HG03066 (cell line): ENCODE measurements around the gene EFNA1.
"Not testable (repeated sequence)": the region's sequence is repeated elsewhere in the genome, so short reads cannot be mapped to it uniquely, and the experiment has no call there.

Experiments used
- ATAC-seq: cut with Tn5 transposase; IDR thresholded peaks from one replicate; pipeline ENCODE4 v1.9.1; 2021; ENCODE audit warnings: low read depth; ENCODE audit not compliant: unreplicated experiment

Gene EFNA1

GRCh38 chr1:155092131-155092530 is 35.5 kb upstream of the EFNA1 start:
- no peak for ATAC-seq

GRCh38 chr1:155092641-155093040 is 35.0 kb upstream of the EFNA1 start:
- ATAC-seq: no peak

DNA sequence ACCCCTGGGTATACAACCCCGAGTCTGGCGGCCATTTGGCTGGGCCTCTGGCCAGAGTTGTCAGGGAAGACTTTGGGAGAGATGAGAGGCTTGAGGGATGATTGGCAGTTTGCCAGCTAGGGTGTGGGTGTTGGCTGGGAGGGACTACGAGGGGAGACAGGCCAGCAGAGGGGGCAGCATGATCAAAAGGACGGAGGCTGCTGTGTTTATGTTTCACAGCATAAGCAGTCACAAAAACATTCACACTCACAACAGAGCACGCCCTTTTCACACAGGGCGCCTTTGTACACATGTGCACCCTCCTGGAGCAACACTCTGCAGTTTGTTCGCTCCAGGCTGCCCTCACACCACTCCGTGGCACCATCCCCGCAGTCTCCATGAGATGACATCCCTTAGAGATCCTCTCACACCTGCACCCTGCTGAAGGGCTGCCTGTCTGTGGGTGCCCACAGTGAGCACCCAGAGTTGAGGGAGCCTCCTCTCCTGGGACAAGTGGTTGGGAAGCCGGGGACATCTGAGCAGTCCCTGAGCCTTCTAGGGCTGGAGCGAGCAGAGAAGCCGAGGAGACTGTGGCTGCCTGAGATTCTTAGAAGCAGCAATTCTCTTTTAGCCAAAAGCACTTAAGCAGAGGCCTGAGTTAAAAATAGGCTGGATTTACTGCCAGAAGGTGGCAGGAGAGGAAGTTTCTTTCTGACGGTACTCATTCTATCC is 33.6 kb upstream of the EFNA1 start:
- no peak for ATAC-seq

- no peak for ATAC-seq
Measured at GRCh38 chr1:155094622-155094948, 33.1 kb upstream of the EFNA1 start.

DNA sequence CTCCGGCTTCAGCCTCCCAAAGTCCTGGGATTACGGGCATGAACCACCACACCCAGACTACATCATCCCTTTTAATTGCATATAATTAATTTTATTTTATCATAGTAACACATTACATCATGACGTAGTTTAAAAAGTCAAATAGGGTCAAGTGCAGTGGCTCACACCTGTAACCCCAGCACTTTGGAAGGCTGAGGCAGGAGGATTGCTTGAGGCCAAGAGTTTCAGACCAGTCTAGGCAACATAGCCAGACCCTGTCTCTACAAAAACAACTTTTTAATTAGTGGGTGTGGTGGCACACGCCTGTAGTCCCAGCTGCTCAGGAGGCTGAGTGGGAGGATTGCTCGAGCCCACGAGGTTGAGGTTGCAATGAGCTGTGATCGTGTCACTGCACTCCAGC is 28.3 kb upstream of the EFNA1 start:
- ATAC-seq: no peak

DNA sequence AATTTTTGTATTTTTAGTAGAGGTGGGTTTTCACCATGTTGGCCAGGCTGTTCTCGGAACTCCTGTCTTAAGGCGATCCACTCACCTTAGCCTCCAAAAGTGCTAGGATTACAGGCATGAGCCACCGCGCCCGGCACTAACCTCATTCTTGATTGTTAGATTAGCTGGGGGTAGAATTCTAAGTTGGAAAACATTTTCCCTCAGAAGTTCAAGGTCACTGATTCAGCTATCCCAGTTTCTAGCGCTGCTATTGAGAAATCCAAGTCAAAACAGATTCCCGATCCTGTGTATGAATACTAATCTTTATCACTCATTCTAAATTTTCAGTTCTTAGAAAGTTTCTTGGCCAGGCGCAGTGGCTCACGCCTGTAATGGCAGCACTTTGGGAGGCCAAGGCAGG is 24.4 kb upstream of the EFNA1 start:
- ATAC-seq: no peak

- ATAC-seq: no peak
Measured at GRCh38 chr1:155104605-155105534, 22.8 kb upstream of the EFNA1 start.

DNA sequence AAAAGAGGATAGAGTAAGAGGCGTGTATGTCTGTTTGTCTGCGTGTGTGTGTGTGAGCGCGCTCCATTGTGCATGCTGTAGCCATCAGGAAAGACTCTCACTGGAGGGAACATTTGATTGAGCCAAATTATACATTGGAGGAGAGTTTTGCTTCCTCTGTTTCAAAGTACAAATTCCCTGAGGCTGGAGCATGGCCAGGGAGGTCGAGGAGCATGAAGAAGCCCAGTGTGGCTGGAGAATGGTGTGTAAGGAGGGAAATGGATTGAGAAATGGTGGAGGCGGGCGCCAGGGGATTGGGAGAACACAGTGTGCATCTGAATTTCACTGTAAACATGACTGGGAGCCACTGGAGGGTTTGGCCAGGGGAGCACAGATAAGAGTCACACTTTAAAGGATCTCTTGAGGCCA is 22.1 kb upstream of the EFNA1 start:
- ATAC-seq: no peak

GRCh38 chr1:155106862-155107261 is 20.8 kb upstream of the EFNA1 start:
- no peak for ATAC-seq

DNA sequence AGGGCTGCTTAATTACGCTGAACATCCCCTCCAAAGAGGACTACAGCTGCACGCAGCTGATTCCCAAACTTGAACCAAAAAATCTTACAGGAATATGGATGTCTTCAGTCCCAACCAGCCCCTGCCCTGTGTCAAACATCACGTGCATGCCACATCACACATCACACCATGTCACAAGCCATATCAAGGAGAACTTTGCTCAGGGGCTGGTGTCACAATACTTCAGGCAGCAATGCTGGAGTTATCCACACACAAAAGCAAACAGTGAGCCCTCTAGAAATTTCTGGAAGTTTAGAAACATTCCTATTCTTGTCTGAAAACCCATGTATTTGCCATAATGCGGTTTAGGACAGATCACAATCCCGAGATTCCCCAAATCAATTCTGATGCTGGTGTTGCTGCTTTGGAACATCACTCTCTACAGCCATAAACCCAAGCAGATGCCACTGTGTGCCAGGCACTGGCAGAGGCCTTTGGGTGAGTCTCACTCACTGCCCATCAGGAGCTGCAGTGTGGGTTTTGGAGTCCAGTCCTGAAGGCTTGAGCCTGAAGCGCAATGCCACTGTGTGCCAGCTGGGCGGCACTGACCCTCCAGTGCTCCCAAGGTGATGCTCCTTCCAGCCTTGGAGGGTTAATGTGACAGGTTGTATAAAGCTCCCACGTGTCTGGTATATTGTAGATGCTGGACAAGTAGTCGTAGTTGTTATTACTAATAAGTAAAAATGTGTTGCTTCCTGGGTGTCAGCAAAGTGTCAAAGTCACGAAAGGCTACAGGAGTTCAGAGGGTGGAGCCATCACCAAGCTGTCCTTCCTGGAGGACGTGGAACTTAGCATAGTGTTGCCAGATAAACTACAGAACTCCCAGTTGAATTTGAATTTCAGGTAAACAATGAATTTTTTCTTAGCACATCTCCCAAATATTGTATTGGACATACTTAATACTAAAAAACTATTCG is 20.1 kb upstream of the EFNA1 start:
- ATAC-seq: no peak

DNA sequence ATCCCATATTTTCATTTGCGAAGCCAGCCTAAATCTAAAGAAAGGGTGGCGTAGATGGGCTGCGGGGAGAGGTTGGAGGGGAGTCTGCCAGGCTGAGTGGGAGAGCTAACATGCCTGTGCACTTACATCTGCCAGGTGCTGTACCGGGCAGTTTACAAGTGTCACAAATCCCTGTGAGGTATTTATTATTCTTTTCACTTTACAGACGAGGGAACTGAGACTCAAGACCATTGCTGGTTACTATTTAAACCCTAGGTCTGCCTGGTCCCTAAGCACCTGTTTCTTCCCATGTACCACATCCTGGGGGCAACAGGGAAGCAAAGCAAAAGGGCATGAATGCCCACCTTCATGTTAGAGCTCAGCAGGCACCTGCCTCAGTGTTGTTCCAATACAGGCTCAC is 19.4 kb upstream of the EFNA1 start:
- no peak for ATAC-seq

DNA sequence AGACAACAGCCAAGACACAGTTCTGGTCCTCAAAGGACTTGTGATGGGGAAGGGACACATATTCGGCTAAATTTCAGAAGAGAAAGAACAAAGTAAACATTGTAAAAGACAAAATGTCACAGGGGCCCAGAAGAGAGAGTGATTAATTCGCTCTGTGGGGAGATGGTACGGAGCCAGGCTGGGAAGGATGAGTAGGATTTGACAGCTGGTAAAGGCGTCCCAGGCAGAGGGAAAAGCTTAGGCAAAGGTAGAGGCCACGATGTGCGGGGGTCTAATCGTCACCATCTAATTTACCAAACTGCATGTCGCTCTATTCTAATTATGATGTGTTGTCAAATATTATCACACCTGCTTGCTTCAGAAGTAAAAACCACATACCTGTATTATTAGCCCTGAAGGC is 17.3 kb upstream of the EFNA1 start:
- ATAC-seq: no peak

GRCh38 chr1:155110826-155111225 is 16.9 kb upstream of the EFNA1 start:
- no peak for ATAC-seq

DNA sequence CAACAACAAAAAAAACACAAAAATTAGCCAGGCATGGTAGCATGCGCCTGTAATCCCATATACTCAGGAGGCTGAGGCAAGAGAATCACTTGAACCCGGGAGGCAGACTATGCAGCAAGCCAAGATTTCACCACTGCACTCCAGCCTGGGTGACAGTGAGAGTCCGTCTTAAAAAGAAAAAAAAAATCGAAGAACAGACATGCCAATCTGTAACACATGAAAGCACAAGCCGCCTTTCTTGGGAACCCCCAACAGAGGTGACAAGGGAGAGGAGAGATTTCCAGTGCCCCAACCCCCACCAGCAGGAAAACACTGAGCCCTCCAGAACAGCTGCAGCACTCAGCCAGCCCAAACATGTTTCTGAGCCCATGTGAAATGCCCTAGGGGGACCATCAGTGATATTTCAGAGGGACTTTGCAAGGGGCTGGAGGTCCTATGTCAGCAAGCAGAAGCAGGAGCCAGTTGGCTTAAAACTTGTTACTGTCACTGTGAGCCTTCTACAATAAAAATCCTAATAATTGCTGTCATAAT is 14.2 kb upstream of the EFNA1 start:
- no peak for ATAC-seq

- no peak for ATAC-seq
Measured at GRCh38 chr1:155116113-155116764, 11.4 kb upstream of the EFNA1 start.

GRCh38 chr1:155117610-155118009 is 10.1 kb upstream of the EFNA1 start:
- ATAC-seq: no peak

DNA sequence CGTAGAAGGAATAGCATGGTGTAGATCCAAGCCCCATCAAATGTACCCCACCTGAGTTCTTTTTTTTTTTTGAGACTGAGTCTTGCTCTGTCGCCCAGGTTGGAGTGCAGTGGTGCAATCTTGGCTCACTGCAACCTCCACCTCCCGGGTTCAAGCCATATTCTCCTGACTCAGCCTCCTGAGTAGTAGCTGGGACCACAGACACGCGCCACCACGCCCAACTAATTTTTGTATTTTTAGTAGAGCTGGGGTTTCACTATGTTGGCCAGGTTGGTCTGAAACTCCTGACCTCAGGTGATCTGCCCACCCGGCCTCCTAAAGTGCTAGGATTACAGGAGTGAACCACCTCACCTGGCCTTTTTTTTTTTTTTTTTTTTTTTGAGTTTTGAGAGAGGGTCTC is 9.6 kb upstream of the EFNA1 start:
- not testable (repeated sequence) for ATAC-seq

DNA sequence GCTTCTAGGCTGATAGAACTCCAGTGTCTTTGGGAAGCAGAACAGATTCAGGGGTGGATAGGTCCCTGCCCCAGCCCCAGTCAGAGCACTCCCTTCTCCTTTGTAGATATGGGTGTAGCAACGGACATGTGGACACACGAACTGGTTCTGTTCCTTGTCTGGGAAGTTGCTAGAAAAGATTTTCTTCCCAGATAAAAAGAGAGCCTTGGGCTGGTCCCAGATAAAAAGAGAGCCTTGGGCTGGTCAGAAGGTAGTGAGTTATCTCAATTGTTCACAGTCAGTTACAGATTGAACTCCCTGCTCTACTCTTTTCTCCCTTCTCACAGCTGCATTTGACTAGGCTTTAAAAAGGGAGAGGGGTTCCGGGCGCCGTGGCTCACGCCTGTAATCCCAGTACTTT is 7.4 kb upstream of the EFNA1 start:
- ATAC-seq: no peak

DNA sequence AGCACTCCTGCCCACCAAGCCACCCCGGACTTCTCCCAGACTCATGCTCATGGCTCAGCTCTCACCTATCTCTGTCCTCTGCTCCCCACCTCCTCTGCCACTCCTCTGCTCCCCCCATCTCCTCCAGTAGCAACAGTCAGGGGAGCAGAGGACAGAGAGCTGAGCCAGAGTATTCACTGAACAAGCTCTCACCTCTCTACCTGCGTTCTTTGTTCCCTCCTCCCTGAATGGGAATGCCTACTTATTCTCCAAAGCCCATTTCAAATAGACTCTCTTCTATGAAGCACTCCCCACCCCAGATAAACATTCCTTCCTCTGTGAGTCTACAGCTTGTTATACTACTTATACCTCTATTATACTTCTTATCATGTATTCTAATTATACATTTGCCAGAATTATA is 6.4 kb upstream of the EFNA1 start:
- ATAC-seq: no peak

GRCh38 chr1:155122308-155122707 is 5.4 kb upstream of the EFNA1 start:
- no peak for ATAC-seq
